Gastroesophageal sphincter (tissue), 4 donors: ENCODE data around the gene FOXN3. TPM values are rescaled to one million over a fixed set of nuclear protein-coding genes. Genes with fewer than 3 reads are reported as not detected.
A peak's percentile ranks its signal among the peaks of the same experiment; 100 is the strongest.

Experiments
- ATAC-seq: fragments of 150-250 bp; one replicate; pipeline ENCODE4 v1.9.1; 2016; ENCODE audit warnings: mild to moderate bottlenecking, moderate library complexity
- H3K27ac ChIP-seq, 4 donors: fragments of 200-600 bp; sonication (generic) in 3 of 4; 1 replicate in 3 of 4; 2 replicates in 1 of 4; pipeline ENCODE4 v1.5.1; 2016 to 2019
- H3K27me3 ChIP-seq: fragments of 200-600 bp; sonication (generic); one replicate; pipeline ENCODE4 v1.5.1; 2019
- H3K36me3 ChIP-seq, 2 donors: fragments of 200-600 bp; sonication (generic); one replicate each; pipeline ENCODE4 v1.5.1; 2019; ENCODE audit warnings: control low read depth in 1 of 2
- H3K4me1 ChIP-seq, 3 donors: fragments of 200-600 bp; sonication (generic); 1 replicate in 2 of 3; 2 replicates in 1 of 3; pipeline ENCODE4 v1.5.1; 2016 to 2019; ENCODE audit warnings: control low read depth in 2 of 3
- H3K4me3 ChIP-seq, 2 donors: fragments of 200-600 bp; sonication (generic); one replicate each; pipeline ENCODE4 v1.5.1; 2019; ENCODE audit warnings: mild to moderate bottlenecking in 1 of 2, moderate library complexity in 1 of 2
- H3K9me3 ChIP-seq, 3 donors: fragments of 200-600 bp; sonication (generic); one replicate each; pipeline ENCODE4 v1.5.1; 2017 to 2019; ENCODE audit warnings: control low read depth in 2 of 3
- CTCF ChIP-seq, 4 experiments: fragments of 200-600 bp in 2 of 4; fragments of 450-650 bp in 2 of 4; sonication (generic) in 1 of 4; IDR thresholded peaks; one replicate each; pipeline ENCODE4 v1.5.1; 2017 to 2019; ENCODE audit warnings: antibody characterized with exemption in 4 of 4, mild to moderate bottlenecking in 2 of 4, moderate library complexity in 2 of 4
- EP300 ChIP-seq: sonication (generic); formaldehyde crosslinking; IDR thresholded peaks from one replicate; pipeline ENCODE4 v1.6.1; 2017; ENCODE audit warnings: antibody characterized with exemption, mild to moderate bottlenecking
- POLR2A ChIP-seq, 2 donors: fragments of 450-650 bp; IDR thresholded peaks; one replicate each; pipeline ENCODE4 v1.6.1; 2017; ENCODE audit warnings: antibody characterized with exemption in 2 of 2, mild to moderate bottlenecking in 2 of 2, moderate library complexity in 1 of 2
- POLR2AphosphoS5 ChIP-seq: sonication (generic); formaldehyde crosslinking; IDR thresholded peaks from one replicate; pipeline ENCODE4 v1.6.1; 2017; ENCODE audit warnings: antibody characterized with exemption
- WGBS, 2 donors: methylation state at CpG; one replicate each; pipeline ENCODE4 v1.1.5; 2018; ENCODE audit warnings: low coverage in 1 of 2; 5-methylcytosine and 5-hydroxymethylcytosine counted together
- total RNA-seq, 4 donors: library from RNA; depleted of rRNA; stranded (reverse); fragments of >200 nt; gene quantifications; one replicate each; pipeline ENCODE4 v1.1.0, GENCODE V29; 2016

Gene FOXN3
- total RNA-seq, 4 donors from 2014 or later: 116 to 172 (median 136) TPM

GRCh38 chr14:89360277-89360676, 56.8 kb downstream of the FOXN3 start:
- H3K27ac ChIP-seq: peak overlapping the region in 2 of 4 donors; percentile 57 to 65
- ATAC-seq: no peak

GRCh38 chr14:89359477-89360222, 57.4 kb downstream of the FOXN3 start:
- Histone ChIP-seq H3K27me3 (no peaks in the 10 kb centered on the region), H3K4me1 (peaks cover 0 to 42% (median 23%) of the 10 kb centered on the region in 3 donors), H3K9me3 (no peaks in the 10 kb centered on the region), H3K27ac (peak overlapping the region in 3 of 4 donors; percentile 57 to 71 (median 65)), H3K36me3 (no peaks in the 10 kb centered on the region), H3K4me3 (no peak overlapping the region)
- peak; percentile 43 for ATAC-seq
- TF ChIP-seq POLR2AphosphoS5: peak; percentile 13
- TF ChIP-seq EP300: no peak
- no peak for TF ChIP-seq CTCF (IDR thresholded peaks at IDR 0.05)
- 22 to 42% methylated on average over 5 to 8 of the region's 13 CpGs for WGBS, 2 donors

More at GRCh38 chr14:89360277-89360676, 56.8 kb downstream of the FOXN3 start:
- Histone ChIP-seq H3K4me1 (peaks cover 0 to 48% (median 25%) of the 10 kb centered on the region in 3 donors), H3K27me3 (no peaks in the 10 kb centered on the region), H3K9me3 (no peaks in the 10 kb centered on the region), H3K4me3 (no peak overlapping the region), H3K36me3 (no peaks in the 10 kb centered on the region)
- TF ChIP-seq CTCF (IDR thresholded peaks at IDR 0.05) (no peak), EP300 (no peak), POLR2AphosphoS5 (no peak), POLR2A (IDR thresholded peaks at IDR 0.05) (no peak)
- 65 to 85% methylated on average over 2 to 3 of the region's 3 CpGs for WGBS, 2 donors

GRCh38 chr14:89357655-89358297, 59.3 kb downstream of the FOXN3 start:
- Histone ChIP-seq H3K36me3 (no peaks in the 10 kb centered on the region), H3K4me1 (peaks cover 0 to 39% (median 15%) of the 10 kb centered on the region in 3 donors), H3K4me3 (no peak overlapping the region), H3K9me3 (no peaks in the 10 kb centered on the region), H3K27me3 (no peaks in the 10 kb centered on the region), H3K27ac (no peak overlapping the region)
- no peak for ATAC-seq
- 79 to 86% methylated on average over 8 of the region's 8 CpGs for WGBS, 2 donors
- TF ChIP-seq EP300: no peak
- no peak for TF ChIP-seq POLR2A (IDR thresholded peaks at IDR 0.05)
- TF ChIP-seq CTCF (IDR thresholded peaks at IDR 0.05): no peak
- no peak for TF ChIP-seq POLR2AphosphoS5

GRCh38 chr14:89356927-89357326, 60.1 kb downstream of the FOXN3 start:
- TF ChIP-seq CTCF (IDR thresholded peaks at IDR 0.05) (no peak), POLR2A (IDR thresholded peaks at IDR 0.05) (no peak), EP300 (no peak), POLR2AphosphoS5 (no peak)
- H3K27ac ChIP-seq: no peak overlapping the region
- no peaks in the 10 kb centered on the region for H3K27me3 ChIP-seq
- no peaks in the 10 kb centered on the region for H3K9me3 ChIP-seq
- H3K36me3 ChIP-seq: no peaks in the 10 kb centered on the region
- WGBS, 2 donors: 83 to 90% methylated on average over 4 to 5 of the region's 5 CpGs
- peaks cover 6 to 45% (median 23%) of the 10 kb centered on the region in 3 donors for H3K4me1 ChIP-seq
- H3K4me3 ChIP-seq: no peak overlapping the region
- no peak for ATAC-seq
